Measurements from ENCODE around the gene EIF4B. TPM values are rescaled to one million over a fixed set of nuclear protein-coding genes. Genes with fewer than 3 reads are reported as not detected.

The EIF4B gene
- polyA plus RNA-seq, 1 of the 3 experiments (the other 2 are of a cell fraction) = 267 TPM

DNA sequence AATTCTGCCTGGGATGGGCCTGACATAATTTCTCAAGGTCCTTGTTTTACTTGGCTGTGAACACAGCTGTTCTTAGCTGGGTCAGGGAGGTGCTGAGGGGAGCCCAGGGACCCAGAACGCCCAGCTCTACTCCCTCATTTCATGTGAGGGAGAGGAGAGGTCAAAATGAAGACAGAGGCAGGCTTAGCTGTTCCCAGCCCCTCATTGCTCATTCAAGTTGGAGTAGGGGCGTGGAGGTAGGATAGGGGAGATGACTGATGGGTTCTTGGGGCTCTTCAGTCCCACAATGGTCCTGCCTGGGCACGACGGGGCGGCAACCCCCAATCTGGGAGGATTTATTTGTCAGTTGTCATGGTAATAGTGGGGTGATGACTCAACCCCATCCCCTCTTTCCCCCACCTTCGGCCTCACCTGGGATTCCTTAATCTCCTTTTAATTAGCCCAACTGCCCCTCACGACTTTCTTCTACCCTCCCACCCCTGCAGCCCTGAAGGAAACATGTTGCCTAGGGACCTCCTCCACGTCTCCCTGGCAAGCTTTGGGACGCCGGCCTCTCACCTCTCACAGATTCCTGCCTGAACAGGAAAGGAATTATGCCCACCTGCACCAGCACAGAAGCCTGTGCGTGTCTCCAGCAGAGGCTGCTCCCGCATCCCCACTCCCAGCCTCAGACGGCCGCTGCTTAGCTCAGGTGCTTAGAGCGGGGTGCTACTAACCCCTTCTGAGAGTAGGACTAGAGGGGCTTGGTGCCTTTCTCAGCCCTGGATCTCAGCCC, 62.7 kb downstream of the EIF4B start:
- Histone ChIP-seq H3K9ac (no peak overlapping the region), H3K9me3 (no peaks in the 10 kb centered on the region), H3F3A (replicated peaks; ENCODE audit: insufficient read depth) (peaks cover 31% of the 10 kb centered on the region), H3K4me3 (ENCODE audit: low read depth in 2 of 2, low read length in 1 of 2) (no peak overlapping the region), H4K20me1 (ENCODE audit: insufficient read depth) (no peaks in the 10 kb centered on the region), H3K9me2 (no peaks in the 10 kb centered on the region), H3K79me2 (ENCODE audit: insufficient read depth) (0 out of 2 replicates have a peak, but pooled peaks cover 6% of the 10 kb centered on the region), H3K27me3 (ENCODE audit: insufficient read depth) (no peaks in the 10 kb centered on the region), H3K27ac (ENCODE audit: low read depth in 2 of 2, low read length in 1 of 2) (peak overlapping the region in 1 of 2 experiments; percentile 37; a peak in 1 of 4 replicates), H3K4me1 (ENCODE audit: control insufficient read depth in 1 of 2, insufficient read depth in 2 of 2, low read depth in 1 of 2, low read length in 1 of 2) (peaks cover 28 to 39% of the 10 kb centered on the region in 2 experiments), H3K4me2 (no peak overlapping the region), H3K36me3 (replicated peaks in 1 of 2; ENCODE audit: control insufficient read depth in 1 of 2, insufficient read depth in 2 of 2, low read length in 1 of 2) (peaks cover 3 to 8% of the 10 kb centered on the region in 2 experiments), H2AFZ (ENCODE audit: low read depth) (no peak overlapping the region)
- ChIA-PET POLR2A (interaction anchor here (1.2 to 2.1 kb wide), 3 partner anchors 11 to 15 kb away, joined by 3 to 5 read pairs (median 4); partner anchors contain the start of gene SPRYD3), CTCF (interaction anchor here (0.5 to 14.5 kb wide), 7 partner anchors 10 to 143 kb away, joined by 3 to 385 read pairs (median 3); partner anchors contain the start of genes IGFBP6, SOAT2, SPRYD3 and TNS2)
- WGBS (ENCODE audit: low lambda C conversion rate) = 93% methylated on average over 15 of the region's 15 CpGs
- no peak for DNase-seq
- TF ChIP-seq ELF1 (IDR thresholded peaks at IDR 0.05) = no peak
- TF ChIP-seq TCF12 (IDR thresholded peaks at IDR 0.05) = no peak
- TF ChIP-seq, protein P1, sequence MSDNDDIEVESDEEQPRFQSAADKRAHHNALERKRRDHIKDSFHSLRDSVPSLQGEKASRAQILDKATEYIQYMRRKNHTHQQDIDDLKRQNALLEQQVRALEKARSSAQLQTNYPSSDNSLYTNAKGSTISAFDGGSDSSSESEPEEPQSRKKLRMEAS (IDR thresholded peaks at IDR 0.05; ENCODE audit: low read depth) = no peak
- TF ChIP-seq, protein P2, sequence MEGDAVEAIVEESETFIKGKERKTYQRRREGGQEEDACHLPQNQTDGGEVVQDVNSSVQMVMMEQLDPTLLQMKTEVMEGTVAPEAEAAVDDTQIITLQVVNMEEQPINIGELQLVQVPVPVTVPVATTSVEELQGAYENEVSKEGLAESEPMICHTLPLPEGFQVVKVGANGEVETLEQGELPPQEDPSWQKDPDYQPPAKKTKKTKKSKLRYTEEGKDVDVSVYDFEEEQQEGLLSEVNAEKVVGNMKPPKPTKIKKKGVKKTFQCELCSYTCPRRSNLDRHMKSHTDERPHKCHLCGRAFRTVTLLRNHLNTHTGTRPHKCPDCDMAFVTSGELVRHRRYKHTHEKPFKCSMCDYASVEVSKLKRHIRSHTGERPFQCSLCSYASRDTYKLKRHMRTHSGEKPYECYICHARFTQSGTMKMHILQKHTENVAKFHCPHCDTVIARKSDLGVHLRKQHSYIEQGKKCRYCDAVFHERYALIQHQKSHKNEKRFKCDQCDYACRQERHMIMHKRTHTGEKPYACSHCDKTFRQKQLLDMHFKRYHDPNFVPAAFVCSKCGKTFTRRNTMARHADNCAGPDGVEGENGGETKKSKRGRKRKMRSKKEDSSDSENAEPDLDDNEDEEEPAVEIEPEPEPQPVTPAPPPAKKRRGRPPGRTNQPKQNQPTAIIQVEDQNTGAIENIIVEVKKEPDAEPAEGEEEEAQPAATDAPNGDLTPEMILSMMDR (IDR thresholded peaks at IDR 0.05) = no peak
- no peak for TF ChIP-seq POLR2AphosphoS5 (IDR thresholded peaks at IDR 0.05; ENCODE audit: low read depth, low read length)
- TF ChIP-seq REST (IDR thresholded peaks at IDR 0.05; ENCODE audit: low read depth, low read length) = no peak

GRCh38 chr12:53069621-53070410, 63.6 kb downstream of the EIF4B start:
- peaks cover 7 to 9% of the 10 kb centered on the region in 2 experiments for H3K36me3 ChIP-seq (replicated peaks in 1 of 2; ENCODE audit: control insufficient read depth in 1 of 2, insufficient read depth in 2 of 2, low read length in 1 of 2)
- no peaks in the 10 kb centered on the region for H4K20me1 ChIP-seq (ENCODE audit: insufficient read depth)
- peaks cover 28 to 39% of the 10 kb centered on the region in 2 experiments for H3K4me1 ChIP-seq (ENCODE audit: control insufficient read depth in 1 of 2, insufficient read depth in 2 of 2, low read depth in 1 of 2, low read length in 1 of 2)
- no peak overlapping the region for H3K4me3 ChIP-seq (ENCODE audit: low read depth in 2 of 2, low read length in 1 of 2)
- H3K27me3 ChIP-seq (ENCODE audit: insufficient read depth) = no peaks in the 10 kb centered on the region
- TF ChIP-seq EZH2phosphoT487 (IDR thresholded peaks at IDR 0.05; ENCODE audit: borderline replicate concordance, low read depth) (no peak), MEF2A (IDR thresholded peaks at IDR 0.05; ENCODE audit: borderline replicate concordance, low read depth) (no peak), ZBTB33 (IDR thresholded peaks at IDR 0.05; ENCODE audit: borderline replicate concordance, low read depth) (no peak), POLR2AphosphoS5 (IDR thresholded peaks at IDR 0.05; ENCODE audit: low read depth, low read length) (no peak), REST (IDR thresholded peaks at IDR 0.05; ENCODE audit: low read depth, low read length) (no peak), NFIC (IDR thresholded peaks at IDR 0.05; ENCODE audit: borderline replicate concordance) (no peak)
- peaks cover 27% of the 10 kb centered on the region for H3F3A ChIP-seq (replicated peaks; ENCODE audit: insufficient read depth)
- H3K4me2 ChIP-seq = no peak overlapping the region
- CTCF ChIA-PET = interaction anchor here (0.5 to 14.5 kb wide), 7 partner anchors 9 to 144 kb away, joined by 3 to 385 read pairs (median 37); partner anchors contain the start of genes IGFBP6, SOAT2, SPRYD3 and TNS2
- WGBS (ENCODE audit: low lambda C conversion rate) = 89% methylated on average over 7 of the region's 12 CpGs
- DNase-seq = no peak
- 0 out of 2 replicates have a peak, but pooled peaks cover 6% of the 10 kb centered on the region for H3K79me2 ChIP-seq (ENCODE audit: insufficient read depth)
- no peak overlapping the region for H3K27ac ChIP-seq (ENCODE audit: low read depth in 2 of 2, low read length in 1 of 2)
- no peaks in the 10 kb centered on the region for H3K9me2 ChIP-seq
- no peaks in the 10 kb centered on the region for H3K9me3 ChIP-seq
- no peak overlapping the region for H2AFZ ChIP-seq (ENCODE audit: low read depth)
- H3K9ac ChIP-seq = no peak overlapping the region
- POLR2A ChIA-PET = interaction anchor here (1.2 to 2.1 kb wide), 2 partner anchors 10 to 12 kb away, joined by 3 to 5 read pairs; partner anchors contain the start of gene SPRYD3
